IPS-15b (cell line): Measurements from ENCODE around the gene SLCO6A1.

Experiments used
- H3K27me3 ChIP-seq: one replicate; pipeline ENCODE4 v1.6.1; 2013; ENCODE audit warnings: low read length; ENCODE audit not compliant: control insufficient read depth, insufficient read depth
- H3K36me3 ChIP-seq: one replicate; pipeline ENCODE4 v1.6.1; 2013; ENCODE audit warnings: low read length; ENCODE audit not compliant: control insufficient read depth, insufficient read depth
- H3K4me1 ChIP-seq: one replicate; pipeline ENCODE4 v1.6.1; 2013; ENCODE audit warnings: mild to moderate bottlenecking, low read length; ENCODE audit not compliant: control insufficient read depth, insufficient read depth
- H3K4me3 ChIP-seq: one replicate; pipeline ENCODE4 v1.5.1; 2013; ENCODE audit warnings: low read depth, low read length
- H3K9ac ChIP-seq: one replicate; pipeline ENCODE4 v1.6.1; 2013; ENCODE audit warnings: low read depth, mild to moderate bottlenecking, low read length
- H3K9me3 ChIP-seq: one replicate; pipeline ENCODE4 v1.6.1; 2013; ENCODE audit warnings: mild to moderate bottlenecking, low read length; ENCODE audit not compliant: control insufficient read depth, insufficient read depth

SLCO6A1 gene

GRCh38 chr5:102324714-102325113, 174.1 kb downstream of the SLCO6A1 start:
- H3K27me3 ChIP-seq, result no peaks in the 10 kb centered on the region
- H3K9ac ChIP-seq, result no peak overlapping the region

More at GRCh38 chr5:102324714-102325113, 174.1 kb downstream of the SLCO6A1 start:
- no peaks in the 10 kb centered on the region for H3K4me1 ChIP-seq
- H3K9me3 ChIP-seq, result no peaks in the 10 kb centered on the region
- H3K4me3 ChIP-seq, result no peak overlapping the region
- no peaks in the 10 kb centered on the region for H3K36me3 ChIP-seq
